Activated CD8-positive, alpha-beta memory T cell treated with anti-CD3 and anti-CD28 coated beads for 24 hours (primary cell): ENCODE results near the gene RFX2.

Experiments used
- DNase-seq: peaks from one replicate; pipeline ENCODE4 v3.0.0-alpha.2; 2020

Gene RFX2

DNA sequence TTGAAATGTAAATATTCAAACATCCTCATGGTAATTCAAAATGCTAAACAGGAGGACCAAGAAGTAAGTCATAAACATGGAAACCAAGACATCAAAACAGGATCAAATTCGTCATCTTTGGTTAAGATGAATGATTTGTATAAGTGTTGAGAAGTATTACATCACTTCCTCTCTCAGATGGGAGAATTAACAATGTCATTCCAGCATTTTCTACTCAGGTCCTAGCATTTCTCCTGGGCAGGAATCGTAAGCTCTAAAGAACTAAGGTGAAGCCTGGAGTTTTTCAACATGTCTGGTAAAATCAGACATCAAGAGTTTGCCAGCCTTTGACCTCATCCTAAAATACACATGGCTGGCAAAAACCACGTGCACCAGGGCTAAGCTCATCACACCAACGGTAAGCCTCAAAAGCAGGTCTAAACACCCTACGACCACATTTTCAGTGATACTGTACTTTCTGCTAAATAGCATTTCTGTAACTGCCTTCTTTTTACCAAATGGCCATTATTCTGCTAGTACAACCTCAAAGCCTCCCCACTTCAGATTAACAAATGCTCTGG, 157.2 kb downstream of the RFX2 start:
- DNase-seq = no peak

DNA sequence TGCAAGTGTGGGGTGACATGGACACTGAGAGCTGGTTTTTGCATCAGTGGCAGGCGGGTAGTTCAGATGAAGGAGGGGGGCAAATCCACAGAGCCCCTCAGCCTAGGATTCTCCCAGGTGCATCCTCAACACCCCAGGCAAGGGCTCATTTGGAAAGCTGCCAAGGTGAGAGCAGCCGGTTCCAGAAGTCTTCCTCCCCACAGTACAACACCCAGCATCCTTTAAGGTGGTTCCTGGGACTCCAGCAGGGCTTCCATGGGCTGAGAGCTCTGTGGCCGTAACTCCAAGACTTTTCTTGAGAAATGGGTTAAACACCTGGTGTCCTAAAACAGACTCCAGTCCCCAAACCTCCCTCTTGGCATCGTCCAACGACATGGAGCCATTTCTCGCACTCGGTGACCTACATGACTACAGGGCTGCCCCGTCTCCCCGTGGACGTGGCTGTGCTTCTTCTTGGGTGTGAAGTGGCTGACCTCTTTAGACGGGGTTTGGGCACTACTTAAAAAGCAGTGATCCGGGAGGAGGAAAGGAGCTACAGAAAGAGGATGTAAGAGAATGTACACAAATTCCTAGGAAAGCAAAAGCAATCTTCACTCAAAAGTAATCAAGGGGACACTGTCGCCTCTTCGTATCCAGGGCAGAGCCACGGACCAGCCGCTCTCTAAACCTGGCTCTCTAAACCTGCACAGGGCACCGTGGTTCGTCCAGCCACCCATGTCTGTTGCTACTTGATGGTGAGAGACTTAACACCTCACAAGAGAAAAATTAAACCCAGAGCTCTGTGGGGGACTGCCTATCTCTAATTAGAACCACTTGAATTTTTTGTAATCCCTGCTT, 157.9 kb downstream of the RFX2 start:
- DNase-seq = no peak

DNA sequence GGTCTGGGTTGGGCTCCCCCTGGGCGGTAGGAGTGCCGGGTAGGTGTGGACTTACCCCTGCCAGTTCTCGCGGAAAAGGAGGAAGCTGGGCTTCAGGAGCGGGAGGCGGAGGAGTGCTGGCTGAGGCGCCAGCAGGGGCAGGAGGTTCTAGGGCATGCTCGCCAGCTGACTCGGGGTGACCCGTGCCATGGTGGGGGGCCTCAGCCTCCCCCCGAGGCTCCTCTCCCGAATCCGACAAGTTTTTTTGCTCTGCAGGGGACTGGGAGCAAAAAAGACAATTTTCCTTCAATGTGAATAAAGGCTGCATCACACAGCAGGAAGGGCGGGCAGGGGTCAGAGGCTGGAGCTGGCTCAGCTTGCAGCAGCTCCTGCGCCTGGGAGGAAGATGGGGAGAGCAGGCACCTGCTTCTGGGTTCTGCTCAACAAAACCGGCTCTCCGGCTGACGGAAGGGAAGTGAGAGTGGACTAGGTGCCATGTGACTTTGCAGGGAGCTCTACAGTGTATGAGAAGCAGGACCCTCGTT, 158.9 kb downstream of the RFX2 start:
- DNase-seq = no peak

DNA sequence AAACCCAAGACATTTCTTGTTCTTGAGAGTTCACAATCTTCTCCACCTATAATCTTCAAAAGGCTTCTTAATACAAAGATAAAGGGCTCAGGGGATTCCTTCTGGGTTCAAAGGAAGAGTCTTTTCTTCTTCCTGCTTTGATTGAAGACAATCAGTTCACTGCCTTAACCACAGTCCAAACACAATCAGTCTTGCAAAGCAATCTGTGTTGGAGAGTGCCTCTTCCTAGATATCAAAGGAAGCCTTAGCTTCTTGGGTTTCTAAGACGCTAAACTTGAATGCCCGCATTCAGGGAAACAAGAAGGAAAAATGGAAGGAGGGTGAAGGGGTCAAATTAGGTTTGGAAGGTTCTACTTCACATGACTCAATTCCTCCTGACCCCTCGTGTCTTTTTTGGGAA, 159.6 kb downstream of the RFX2 start:
- no peak for DNase-seq

DNA sequence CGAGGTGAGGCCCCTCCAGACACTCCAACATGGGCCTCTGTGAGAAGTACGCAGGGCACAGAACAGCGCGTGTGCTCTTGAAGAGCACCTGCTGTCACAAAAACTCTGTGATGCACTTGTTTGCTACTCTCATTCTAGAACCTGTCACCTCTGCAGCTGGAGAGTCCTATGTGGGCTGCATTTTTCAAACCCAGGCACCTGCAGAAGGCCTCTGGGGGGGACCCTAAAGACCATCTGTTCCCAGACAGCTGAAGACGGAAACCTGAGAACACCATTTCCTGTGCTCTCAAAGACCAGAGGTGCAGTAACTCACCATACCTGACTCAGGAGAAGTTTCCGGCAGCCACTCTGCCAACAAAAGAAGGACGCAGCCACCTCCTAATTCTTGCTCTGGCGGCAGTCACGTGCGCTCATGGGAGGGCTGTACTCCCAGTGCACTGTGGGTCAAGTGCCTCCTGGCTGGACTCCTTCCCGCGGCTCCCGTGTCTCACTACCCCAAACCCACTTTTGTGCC, 160.5 kb downstream of the RFX2 start:
- DNase-seq = peak; percentile 69

DNA sequence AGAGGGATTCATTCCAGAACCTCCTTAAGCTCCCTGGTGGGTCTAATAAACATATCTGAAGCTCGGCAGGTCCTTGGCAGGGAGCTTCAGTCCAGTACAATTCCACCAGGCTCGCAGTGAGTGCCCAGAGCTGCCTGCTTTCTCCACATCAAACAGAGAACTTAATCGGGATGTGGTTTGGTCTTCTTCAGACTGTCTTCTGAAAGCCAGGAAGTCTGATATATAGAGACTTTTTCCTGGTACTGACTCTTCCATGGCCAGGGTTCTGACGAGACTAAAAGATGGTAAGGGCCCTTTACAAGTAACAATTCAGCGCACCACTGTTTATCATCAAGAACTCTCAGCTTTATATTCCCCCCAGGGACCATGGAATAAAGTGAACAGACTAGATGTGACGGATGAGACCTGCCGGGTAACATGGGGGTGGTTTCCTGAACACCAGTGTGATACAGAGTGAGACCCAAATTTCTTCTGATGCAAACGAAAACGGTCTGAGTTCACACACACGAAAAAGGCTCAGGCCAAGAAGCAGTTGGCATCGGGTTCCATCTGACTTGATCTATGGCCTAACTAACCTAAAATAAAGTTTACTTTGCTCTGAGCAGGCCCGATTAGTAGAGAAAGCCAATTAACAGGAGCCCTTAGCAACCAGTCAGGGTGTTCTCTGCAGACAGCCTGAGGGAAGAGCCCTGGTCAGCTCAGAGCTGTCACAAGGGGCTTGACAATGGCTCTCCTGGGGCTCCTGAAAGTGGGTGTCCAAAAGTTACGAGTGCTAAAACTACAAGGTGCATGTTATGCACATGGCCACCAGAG, 161.3 kb downstream of the RFX2 start:
- DNase-seq = no peak

DNA sequence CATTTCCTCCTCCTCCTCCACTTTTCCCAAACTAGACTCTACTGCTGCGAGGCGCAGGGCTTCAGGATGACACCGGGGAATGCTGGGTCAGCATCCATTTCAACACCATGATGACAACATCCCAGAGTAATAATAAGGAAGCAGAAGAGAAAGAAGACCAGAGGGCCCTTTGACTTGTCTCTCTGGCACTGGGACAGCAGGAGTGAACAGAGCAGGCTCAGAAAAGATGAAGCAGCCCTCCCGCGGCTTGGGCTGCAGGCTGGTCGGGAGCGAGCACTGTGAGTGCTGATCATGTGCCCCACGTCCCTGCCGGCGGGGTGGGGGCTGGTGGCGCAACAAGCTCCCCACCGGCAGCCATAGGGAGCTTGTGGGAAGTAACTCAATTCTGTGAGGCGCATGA, 162.9 kb downstream of the RFX2 start:
- DNase-seq = no peak

DNA sequence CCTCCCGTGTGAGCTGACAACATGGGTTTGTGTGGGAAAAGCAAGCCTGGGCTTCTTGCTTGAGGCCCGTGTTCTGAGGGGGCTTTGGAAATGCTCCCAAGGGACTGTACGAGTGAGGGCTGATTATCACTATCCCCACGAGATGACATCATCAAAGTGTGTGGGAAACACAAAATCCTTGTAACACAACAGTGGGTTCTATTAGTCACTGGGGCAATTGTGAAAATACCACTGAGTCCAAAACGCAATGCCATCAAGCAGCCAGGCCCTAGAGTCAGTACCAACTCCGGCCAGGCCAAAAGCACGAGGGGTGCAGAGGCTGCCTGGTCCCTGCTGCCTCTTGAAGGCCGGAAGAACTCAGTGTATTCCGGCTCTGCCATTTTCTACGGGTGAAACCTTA, 166.7 kb downstream of the RFX2 start:
- no peak for DNase-seq
